A673 (cell line): ENCODE measurements around the gene SOX2.

Experiments used
- EZH2 ChIP-seq: fragments of 200-600 bp; sonication (generic); IDR thresholded peaks from 2 replicates; pipeline ENCODE4 v1.6.1; 2017; ENCODE audit warnings: borderline replicate concordance, low read depth, mild to moderate bottlenecking, mixed read lengths, antibody characterized with exemption, low read length; ENCODE audit not compliant: poor library complexity, severe bottlenecking
- TF ChIP-seq, protein P1 (sequence below): fragments of 300-800, 200-600 bp; sonication (generic); conservative IDR thresholded peaks from 2 replicates; pipeline ENCODE4 v1.5.1; 2017; ENCODE audit warnings: low read depth, mild to moderate bottlenecking, antibody characterized with exemption, low read length, moderate library complexity, mixed read lengths

DNA sequence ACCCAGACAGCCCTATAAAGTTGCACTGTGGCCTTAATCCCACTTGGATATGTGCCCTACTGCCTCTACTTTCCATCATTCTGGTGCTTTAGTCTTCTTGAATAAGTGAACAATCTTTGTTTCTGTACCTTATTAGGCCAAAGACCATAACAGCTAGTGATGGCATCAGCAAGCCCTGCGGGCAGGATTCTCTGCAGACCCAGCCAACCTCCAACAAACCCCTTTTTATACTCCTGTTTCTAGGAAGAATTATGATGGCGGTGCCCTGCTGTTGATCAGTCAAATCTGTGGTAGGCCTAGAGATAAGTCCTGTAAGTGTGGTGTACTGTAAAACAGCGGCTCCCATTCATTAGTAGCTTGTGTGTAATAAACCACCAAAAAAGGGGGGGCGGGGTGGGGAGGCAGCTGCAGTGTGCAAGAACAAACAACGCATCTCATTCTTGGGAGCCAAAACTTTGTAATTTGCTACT lies 40.5 kb downstream of the SOX2 start:
- no peak for TF ChIP-seq EZH2
- TF ChIP-seq, protein P1, sequence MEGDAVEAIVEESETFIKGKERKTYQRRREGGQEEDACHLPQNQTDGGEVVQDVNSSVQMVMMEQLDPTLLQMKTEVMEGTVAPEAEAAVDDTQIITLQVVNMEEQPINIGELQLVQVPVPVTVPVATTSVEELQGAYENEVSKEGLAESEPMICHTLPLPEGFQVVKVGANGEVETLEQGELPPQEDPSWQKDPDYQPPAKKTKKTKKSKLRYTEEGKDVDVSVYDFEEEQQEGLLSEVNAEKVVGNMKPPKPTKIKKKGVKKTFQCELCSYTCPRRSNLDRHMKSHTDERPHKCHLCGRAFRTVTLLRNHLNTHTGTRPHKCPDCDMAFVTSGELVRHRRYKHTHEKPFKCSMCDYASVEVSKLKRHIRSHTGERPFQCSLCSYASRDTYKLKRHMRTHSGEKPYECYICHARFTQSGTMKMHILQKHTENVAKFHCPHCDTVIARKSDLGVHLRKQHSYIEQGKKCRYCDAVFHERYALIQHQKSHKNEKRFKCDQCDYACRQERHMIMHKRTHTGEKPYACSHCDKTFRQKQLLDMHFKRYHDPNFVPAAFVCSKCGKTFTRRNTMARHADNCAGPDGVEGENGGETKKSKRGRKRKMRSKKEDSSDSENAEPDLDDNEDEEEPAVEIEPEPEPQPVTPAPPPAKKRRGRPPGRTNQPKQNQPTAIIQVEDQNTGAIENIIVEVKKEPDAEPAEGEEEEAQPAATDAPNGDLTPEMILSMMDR: no peak
